K562 (cell line): Measurements from ENCODE around the gene SYF2. TPM values are rescaled to one million over a fixed set of nuclear protein-coding genes. Genes with fewer than 3 reads are reported as not detected.

Source experiments
- ASH1L ChIP-seq: fragments of 450-650 bp; IDR thresholded peaks from 2 replicates; pipeline ENCODE4 v1.6.1; 2018; ENCODE audit warnings: borderline replicate concordance, mild to moderate bottlenecking, low read depth; ENCODE audit not compliant: partially characterized antibody
- CGGBP1 ChIP-seq: fragments of 250-450 bp; sonication (Bioruptor Pico); IDR thresholded peaks from 2 replicates; pipeline ENCODE4 v1.9.0; 2021; ENCODE audit warnings: mild to moderate bottlenecking
- CHD2 ChIP-seq: IDR thresholded peaks from 2 replicates; pipeline ENCODE4 v1.6.1; 2011; ENCODE audit warnings: low read depth, low read length
- FIP1L1 ChIP-seq: fragments of 200-400 bp; formaldehyde crosslinking; IDR thresholded peaks from 2 replicates; pipeline ENCODE4 v1.6.1; 2018; ENCODE audit warnings: mild to moderate bottlenecking, low read depth, low read length; ENCODE audit not compliant: poor library complexity, severe bottlenecking
- FOXP1 ChIP-seq: sonication (generic); formaldehyde crosslinking; IDR thresholded peaks from 2 replicates; pipeline ENCODE4 v1.8.0; 2022; ENCODE audit warnings: mild to moderate bottlenecking, missing genetic modification reagents
- GATAD2A ChIP-seq: fragments of 450-650 bp; IDR thresholded peaks from 2 replicates; pipeline ENCODE4 v1.6.1; 2017
- NFIX ChIP-seq: fragments of 250-450 bp; sonication (Bioruptor Pico); IDR thresholded peaks from 2 replicates; pipeline ENCODE4 v1.4.0; 2020; ENCODE audit warnings: low read depth, mild to moderate bottlenecking, moderate library complexity
- NFXL1 ChIP-seq: fragments of 450-650 bp; formaldehyde crosslinking; IDR thresholded peaks from 2 replicates; pipeline ENCODE4 v1.4.0; 2021; ENCODE audit warnings: mild to moderate bottlenecking
- POLR2A ChIP-seq: fragments of 450-650 bp; conservative IDR thresholded peaks from 2 replicates; pipeline ENCODE4 v1.6.1; 2016
- POLR2B ChIP-seq: fragments of 450-650 bp; IDR thresholded peaks from 2 replicates; pipeline ENCODE4 v1.6.1; 2018; ENCODE audit warnings: low read depth; ENCODE audit not compliant: partially characterized antibody
- POLR2H ChIP-seq: IDR thresholded peaks from 2 replicates; pipeline ENCODE4 v1.6.1; 2016; ENCODE audit warnings: missing genetic modification characterization, low read depth, mild to moderate bottlenecking, control low read depth, missing compliant biosample characterization, moderate library complexity
- SP1 ChIP-seq: sonication (generic); formaldehyde crosslinking; IDR thresholded peaks from 2 replicates; pipeline ENCODE4 v1.8.1; 2022; ENCODE audit warnings: mild to moderate bottlenecking, missing genetic modification reagents
- SUPT5H ChIP-seq: fragments of 450-650 bp; IDR thresholded peaks from 2 replicates; pipeline ENCODE4 v1.6.1; 2016
- TAF1 ChIP-seq: IDR thresholded peaks from 2 replicates; pipeline ENCODE4 v1.6.1; 2011; ENCODE audit warnings: mild to moderate bottlenecking, low read length, moderate library complexity; ENCODE audit not compliant: insufficient read depth, control insufficient read depth, severe bottlenecking; ENCODE audit errors: extremely low read depth
- VEZF1 ChIP-seq: fragments of 200-800 bp; sonication (Bioruptor generic); IDR thresholded peaks from 2 replicates; pipeline ENCODE4 v1.6.1; 2017; ENCODE audit warnings: missing genetic modification characterization, missing compliant biosample characterization
- XRCC3 ChIP-seq: fragments of 450-650 bp; IDR thresholded peaks from 2 replicates; pipeline ENCODE4 v1.6.1; 2017; ENCODE audit warnings: mild to moderate bottlenecking, moderate library complexity
- ZEB2 ChIP-seq: fragments of 450-650 bp; IDR thresholded peaks from 2 replicates; pipeline ENCODE4 v1.6.1; 2016
- ZNF311 ChIP-seq: fragments of 250-450 bp; sonication (Bioruptor Pico); IDR thresholded peaks from 2 replicates; pipeline ENCODE4 v1.4.0; 2020; ENCODE audit warnings: mild to moderate bottlenecking, moderate library complexity
- ZNF41 ChIP-seq: fragments of 250-450 bp; sonication (Bioruptor Pico); conservative IDR thresholded peaks from 2 replicates; pipeline ENCODE4 v1.4.0; 2020; ENCODE audit warnings: mild to moderate bottlenecking
- ZNF740 ChIP-seq, 3 experiments: fragments of 200-800 bp in 1 of 3; sonication (Bioruptor generic) in 1 of 3; sonication (generic) in 1 of 3; formaldehyde crosslinking in 1 of 3; IDR thresholded peaks; 2 replicates each; pipeline versions ENCODE4 v1.6.1 to v1.8.0; 2016 to 2022; ENCODE audit warnings: mild to moderate bottlenecking in 2 of 3, missing compliant biosample characterization in 2 of 3, missing genetic modification characterization in 2 of 3, missing genetic modification reagents in 1 of 3
- polyA plus RNA-seq, 8 experiments: library from polyadenylated mRNA; depleted of rRNA in 4 of 8; stranded (reverse) in 5 of 8; unstranded in 3 of 8; fragments of >200 nt; fragmentation: Nextera tagmentation in 2 of 8; fragmentation: Illumina TruSeq in 1 of 8; extraction: Ambion mirVana in 2 of 8; extraction: Trizol in 1 of 8; gene quantifications; 2 replicates each; pipeline versions ENCODE4 v1.2.1 to v1.2.3, GENCODE V29; 2011 to 2014; ENCODE audit warnings: inconsistent platforms in 1 of 8, missing spikeins in 1 of 8
- total RNA-seq, 7 experiments: library from RNA; depleted of rRNA in 6 of 7; stranded (reverse); fragments of >200 nt in 6 of 7; fragmentation: Illumina TruSeq in 2 of 7; extraction: Trizol in 2 of 7; gene quantifications; 2 replicates each; pipeline versions ENCODE4 v1.2.1 to v1.2.3, GENCODE V29; 2011 to 2021; ENCODE audit warnings: low replicate concordance in 1 of 7
- TF ChIP-seq, protein P1 (sequence below): fragments of 200-400 bp; formaldehyde crosslinking; IDR thresholded peaks from 2 replicates; pipeline ENCODE4 v1.6.1; 2017; ENCODE audit warnings: mild to moderate bottlenecking, low read depth, low read length, moderate library complexity
- TF ChIP-seq, protein P2 (sequence below): fragments of 450-650 bp; IDR thresholded peaks from one replicate; pipeline ENCODE4 v1.6.1; 2018; ENCODE audit warnings: mild to moderate bottlenecking, moderate library complexity; ENCODE audit not compliant: partially characterized antibody

Gene SYF2
- total and polyA plus RNA-seq, 9 of the 15 experiments (the other 6 are each of a cell fraction or from before 2014, with no cell fraction given): 20.9 to 69.0 (median 43.2) TPM

DNA sequence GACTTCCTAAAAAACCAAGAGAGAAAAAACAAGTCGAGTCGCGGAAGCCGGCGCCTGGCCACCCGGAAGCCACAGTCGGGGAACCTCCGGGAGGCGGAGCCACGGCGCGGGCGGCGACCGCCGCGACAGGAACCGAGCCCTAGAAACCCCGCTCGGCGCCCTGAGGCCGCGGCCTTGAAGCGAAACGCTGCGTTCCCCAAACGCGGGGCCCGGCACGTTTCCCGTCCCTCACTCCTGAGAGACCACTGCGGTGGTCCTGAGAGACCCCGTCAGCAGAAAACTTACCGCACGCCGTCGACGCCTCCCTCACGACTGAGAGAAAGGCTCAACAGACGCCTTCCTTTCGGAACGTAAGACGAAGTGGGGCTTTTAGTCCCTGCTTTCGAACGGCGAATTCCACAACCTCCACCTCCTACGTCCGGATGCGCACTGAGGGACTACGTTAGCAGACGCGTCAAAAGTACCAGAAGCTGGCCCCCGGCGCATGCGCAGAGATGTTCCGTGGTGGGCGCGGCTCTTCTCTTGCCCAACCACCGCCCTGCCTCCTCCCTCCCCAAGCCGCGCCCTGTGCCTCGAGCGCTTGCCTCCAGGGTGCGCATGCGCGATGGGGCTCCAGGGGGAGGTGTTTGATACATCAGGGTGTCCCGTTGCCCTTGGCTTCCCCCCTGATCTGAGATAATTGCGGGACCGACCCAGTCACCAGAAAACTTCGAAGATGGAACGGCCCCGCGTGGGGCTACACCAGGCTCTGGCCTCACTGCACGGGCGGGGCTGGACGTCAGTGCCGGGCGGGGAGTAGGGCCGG, 14.9 kb upstream of the SYF2 start, which contains the start of gene RSRP1 (continued):
- TF ChIP-seq NFIX (CRISPR knock-in tag): no peak
- TF ChIP-seq, protein P1, sequence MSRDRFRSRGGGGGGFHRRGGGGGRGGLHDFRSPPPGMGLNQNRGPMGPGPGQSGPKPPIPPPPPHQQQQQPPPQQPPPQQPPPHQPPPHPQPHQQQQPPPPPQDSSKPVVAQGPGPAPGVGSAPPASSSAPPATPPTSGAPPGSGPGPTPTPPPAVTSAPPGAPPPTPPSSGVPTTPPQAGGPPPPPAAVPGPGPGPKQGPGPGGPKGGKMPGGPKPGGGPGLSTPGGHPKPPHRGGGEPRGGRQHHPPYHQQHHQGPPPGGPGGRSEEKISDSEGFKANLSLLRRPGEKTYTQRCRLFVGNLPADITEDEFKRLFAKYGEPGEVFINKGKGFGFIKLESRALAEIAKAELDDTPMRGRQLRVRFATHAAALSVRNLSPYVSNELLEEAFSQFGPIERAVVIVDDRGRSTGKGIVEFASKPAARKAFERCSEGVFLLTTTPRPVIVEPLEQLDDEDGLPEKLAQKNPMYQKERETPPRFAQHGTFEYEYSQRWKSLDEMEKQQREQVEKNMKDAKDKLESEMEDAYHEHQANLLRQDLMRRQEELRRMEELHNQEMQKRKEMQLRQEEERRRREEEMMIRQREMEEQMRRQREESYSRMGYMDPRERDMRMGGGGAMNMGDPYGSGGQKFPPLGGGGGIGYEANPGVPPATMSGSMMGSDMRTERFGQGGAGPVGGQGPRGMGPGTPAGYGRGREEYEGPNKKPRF: no peak
- 0 out of 2 replicates have a peak, but pooled peaks have one; percentile 11 for TF ChIP-seq GATAD2A
- peak; percentile 35; the same call in 1 of the 2 replicates for TF ChIP-seq ZEB2
- TF ChIP-seq, protein P2, sequence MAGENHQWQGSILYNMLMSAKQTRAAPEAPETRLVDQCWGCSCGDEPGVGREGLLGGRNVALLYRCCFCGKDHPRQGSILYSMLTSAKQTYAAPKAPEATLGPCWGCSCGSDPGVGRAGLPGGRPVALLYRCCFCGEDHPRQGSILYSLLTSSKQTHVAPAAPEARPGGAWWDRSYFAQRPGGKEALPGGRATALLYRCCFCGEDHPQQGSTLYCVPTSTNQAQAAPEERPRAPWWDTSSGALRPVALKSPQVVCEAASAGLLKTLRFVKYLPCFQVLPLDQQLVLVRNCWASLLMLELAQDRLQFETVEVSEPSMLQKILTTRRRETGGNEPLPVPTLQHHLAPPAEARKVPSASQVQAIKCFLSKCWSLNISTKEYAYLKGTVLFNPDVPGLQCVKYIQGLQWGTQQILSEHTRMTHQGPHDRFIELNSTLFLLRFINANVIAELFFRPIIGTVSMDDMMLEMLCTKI: no peak
- peak; percentile 100 for TF ChIP-seq POLR2B
- TF ChIP-seq XRCC3: no peak
- peak; percentile 97 for TF ChIP-seq TAF1
- 0 out of 2 replicates have a peak, but pooled peaks have one; percentile 40 for TF ChIP-seq ZNF41 (CRISPR knock-in tag)
- TF ChIP-seq ZNF740 (CRISPR knock-in tag; IDR thresholded peaks at IDR 0.05): no peak; the same call in 1 of the 2 replicates
- TF ChIP-seq ZNF740 (tag; IDR thresholded peaks at IDR 0.05): no peak
- no peak for TF ChIP-seq ASH1L
- TF ChIP-seq CHD2: no peak
- TF ChIP-seq SUPT5H: peak; percentile 100
- peak; percentile 19 for TF ChIP-seq FOXP1 (CRISPR knock-in tag)
- peak; percentile 98 for TF ChIP-seq POLR2H (tag)
- TF ChIP-seq CGGBP1: peak; percentile 95
- peak; percentile 90 for TF ChIP-seq VEZF1 (CRISPR knock-in tag)
- peak; percentile 88 for TF ChIP-seq SP1 (CRISPR knock-in tag)
- peak; percentile 100 for TF ChIP-seq POLR2A
- peak; percentile 81 for TF ChIP-seq FIP1L1
- peak; percentile 78; the same call in 1 of the 2 replicates for TF ChIP-seq NFXL1
- TF ChIP-seq ZNF311 (CRISPR knock-in tag): no peak
